Rectal smooth muscle tissue (tissue), 1 donor: Measurements from ENCODE around the gene NEUROD2.

Experiments used
- H3K27ac ChIP-seq: one replicate; pipeline ENCODE4 v1.7.0; 2013; ENCODE audit warnings: low read depth, low read length, inconsistent platforms
- H3K27me3 ChIP-seq: one replicate; pipeline ENCODE4 v1.7.0; 2013; ENCODE audit warnings: low read length; ENCODE audit not compliant: control insufficient read depth, insufficient read depth
- H3K36me3 ChIP-seq: one replicate; pipeline ENCODE4 v1.7.0; 2013; ENCODE audit warnings: low read length; ENCODE audit not compliant: control insufficient read depth, insufficient read depth
- H3K4me1 ChIP-seq: one replicate; pipeline ENCODE4 v1.7.0; 2013; ENCODE audit warnings: low read length; ENCODE audit not compliant: control insufficient read depth, insufficient read depth
- H3K4me3 ChIP-seq: one replicate; pipeline ENCODE4 v1.7.0; 2013; ENCODE audit warnings: low read length
- H3K9ac ChIP-seq: one replicate; pipeline ENCODE4 v1.7.0; 2013; ENCODE audit warnings: low read length

NEUROD2 gene

DNA sequence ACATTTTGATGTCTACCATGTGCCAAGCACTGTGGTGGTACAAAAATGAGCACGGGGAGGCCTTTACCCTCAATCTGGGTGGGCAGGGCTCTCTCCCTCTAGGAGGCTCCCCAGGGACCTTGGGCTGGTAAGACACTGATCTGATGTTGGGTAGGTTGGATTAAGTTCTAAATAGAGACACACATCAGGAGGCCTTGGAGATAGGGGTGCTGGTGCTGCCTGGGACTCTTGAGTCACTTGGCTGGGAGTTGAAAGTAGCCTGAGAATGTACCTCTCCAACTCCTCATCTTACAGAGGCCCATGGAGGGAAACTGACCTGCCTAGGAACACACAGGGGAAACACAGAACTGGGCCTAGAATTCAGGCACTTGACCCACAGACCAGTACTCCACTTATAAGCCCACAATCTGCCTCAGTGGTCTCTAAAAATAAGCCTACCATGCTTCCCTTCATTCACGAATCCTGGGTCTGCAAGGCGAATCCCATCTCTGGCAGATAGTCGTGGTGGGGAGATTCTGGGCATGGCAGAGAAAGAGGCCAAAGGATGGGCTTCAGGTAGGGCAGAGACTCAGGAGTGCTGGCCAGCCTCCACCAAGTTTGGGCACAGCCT is 1.8 kb upstream of the NEUROD2 start:
- H3K4me3 ChIP-seq = no peak overlapping the region
- H3K9ac ChIP-seq = no peak overlapping the region
- H3K36me3 ChIP-seq = no peaks in the 10 kb centered on the region
- no peaks in the 10 kb centered on the region for H3K4me1 ChIP-seq
- peaks cover 35% of the 10 kb centered on the region for H3K27me3 ChIP-seq
- no peak overlapping the region for H3K27ac ChIP-seq

- Histone ChIP-seq H3K27me3 (peaks cover 40% of the 10 kb centered on the region), H3K9ac (no peak overlapping the region), H3K4me3 (no peak overlapping the region), H3K36me3 (no peaks in the 10 kb centered on the region), H3K27ac (no peak overlapping the region), H3K4me1 (no peaks in the 10 kb centered on the region)
Observed at GRCh38 chr17:39608142-39608981, 642 bp upstream of the NEUROD2 start.

DNA sequence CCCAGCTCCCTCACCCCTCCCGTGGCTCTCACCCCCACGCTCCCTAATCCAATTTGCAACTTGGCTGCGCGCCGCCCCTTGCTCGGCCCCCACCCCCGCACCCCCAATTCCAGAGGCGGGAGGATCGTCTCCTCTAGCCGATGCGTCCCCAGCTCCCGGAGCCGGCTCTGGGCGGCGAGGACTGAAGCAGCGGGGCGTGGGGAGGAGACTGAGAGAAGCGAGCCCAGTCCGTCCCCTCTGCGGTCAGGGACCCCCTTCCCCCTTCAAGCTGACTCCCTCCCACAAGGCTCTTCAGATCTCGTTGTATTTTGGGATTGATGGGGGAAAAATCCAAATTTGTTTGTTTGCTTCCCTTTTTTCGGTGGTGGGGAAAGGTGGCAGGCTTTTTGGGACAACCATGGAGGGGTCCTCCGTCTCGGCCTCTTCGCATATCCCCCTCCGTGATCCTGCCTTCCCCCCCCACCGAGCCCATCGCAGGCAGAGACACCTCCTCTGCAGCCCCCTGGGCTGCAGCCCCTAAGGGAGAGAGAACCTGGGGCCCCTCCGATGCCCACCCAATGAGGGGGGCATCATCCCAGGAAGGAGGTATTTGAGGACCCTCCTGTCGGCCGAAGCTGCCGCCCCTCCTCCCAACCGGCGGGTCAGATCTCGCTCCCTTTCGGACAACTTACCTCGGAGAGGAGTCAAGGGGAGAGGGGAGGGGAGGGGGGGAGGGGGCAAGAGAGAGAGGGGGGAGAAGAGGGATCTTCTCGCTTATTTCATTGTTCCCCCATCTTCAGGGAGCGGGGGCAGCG is 466 bp downstream of the NEUROD2 start:
- Histone ChIP-seq H3K27ac (no peak overlapping the region), H3K27me3 (peaks cover 44% of the 10 kb centered on the region), H3K9ac (no peak overlapping the region), H3K4me1 (no peaks in the 10 kb centered on the region), H3K36me3 (no peaks in the 10 kb centered on the region), H3K4me3 (no peak overlapping the region)

GRCh38 chr17:39606434-39607056 is 1.2 kb downstream of the NEUROD2 start:
- no peaks in the 10 kb centered on the region for H3K36me3 ChIP-seq
- no peaks in the 10 kb centered on the region for H3K4me1 ChIP-seq
- no peak overlapping the region for H3K27ac ChIP-seq
- H3K4me3 ChIP-seq = peak overlapping the region; percentile 46
- peaks cover 45% of the 10 kb centered on the region for H3K27me3 ChIP-seq
- no peak overlapping the region for H3K9ac ChIP-seq

GRCh38 chr17:39605492-39606433 is 2.0 kb downstream of the NEUROD2 start:
- Histone ChIP-seq H3K4me1 (no peaks in the 10 kb centered on the region), H3K36me3 (no peaks in the 10 kb centered on the region), H3K9ac (no peak overlapping the region), H3K27ac (no peak overlapping the region), H3K27me3 (peaks cover 50% of the 10 kb centered on the region), H3K4me3 (peak overlapping the region; percentile 46)

DNA sequence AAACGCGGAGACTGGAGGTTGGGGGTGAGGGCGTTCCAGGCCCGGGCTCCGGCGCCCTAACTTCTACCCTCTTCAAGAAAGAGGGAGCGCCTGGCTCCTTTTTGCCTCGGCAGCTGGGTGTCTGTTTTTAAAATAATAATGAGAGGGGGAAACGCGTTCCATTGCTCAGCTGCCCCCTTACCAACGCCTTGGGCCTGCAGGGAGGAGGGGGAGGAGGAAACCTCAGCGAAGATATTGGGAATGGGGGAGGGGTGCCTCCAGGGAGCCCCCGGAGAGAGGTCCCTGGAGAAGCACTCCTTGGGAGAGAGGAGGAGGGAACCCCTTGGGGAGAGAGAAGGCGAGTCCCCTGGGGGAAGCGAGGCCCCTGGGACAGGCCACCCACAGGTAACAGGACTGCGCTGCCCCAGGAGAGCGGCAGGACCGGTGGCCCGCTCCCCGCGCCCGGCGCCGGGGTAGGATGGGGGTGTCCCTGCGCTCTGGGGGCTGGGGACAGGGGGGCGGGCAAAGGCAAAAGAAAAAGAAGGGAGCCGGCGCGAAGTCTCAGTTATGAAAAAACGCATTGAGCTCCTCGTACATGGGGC is 2.7 kb downstream of the NEUROD2 start:
- peaks cover 55% of the 10 kb centered on the region for H3K27me3 ChIP-seq
- no peaks in the 10 kb centered on the region for H3K4me1 ChIP-seq
- H3K4me3 ChIP-seq = no peak overlapping the region
- H3K27ac ChIP-seq = no peak overlapping the region
- H3K9ac ChIP-seq = no peak overlapping the region
- no peaks in the 10 kb centered on the region for H3K36me3 ChIP-seq

DNA sequence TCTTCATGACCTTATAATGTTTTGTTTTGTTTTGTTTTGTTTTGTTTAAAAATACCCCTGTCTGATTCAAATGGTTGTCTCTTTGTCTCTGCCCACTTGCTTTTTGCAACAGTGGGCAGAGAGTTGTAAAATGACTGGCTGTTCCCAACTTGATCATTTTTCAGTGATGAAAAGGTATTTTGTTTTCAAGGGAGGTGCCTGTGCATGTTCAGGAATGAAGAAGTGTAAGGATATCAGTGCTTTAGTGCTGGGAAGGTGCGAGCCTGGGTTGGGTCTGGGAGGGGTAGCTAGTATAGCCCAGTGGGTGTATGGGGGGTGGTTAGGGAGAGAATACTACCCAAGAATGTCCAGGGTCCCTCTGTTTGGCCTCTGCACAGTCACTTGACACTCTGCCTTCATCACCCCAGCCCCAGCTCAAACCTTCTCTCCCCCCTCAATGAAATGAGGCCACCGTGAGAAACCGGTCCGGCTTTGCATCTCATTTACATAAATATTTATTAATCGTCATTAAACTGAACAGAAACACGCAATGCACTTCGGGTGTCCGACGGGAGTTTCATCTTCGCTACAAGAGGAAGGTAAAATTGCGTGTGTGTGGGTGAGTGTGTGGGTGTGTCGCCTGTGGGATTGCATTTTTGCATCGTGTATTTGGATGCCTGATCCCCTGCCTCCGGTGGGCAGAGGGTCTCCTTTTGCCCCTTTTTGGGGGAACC is 4.3 kb downstream of the NEUROD2 start:
- no peak overlapping the region for H3K9ac ChIP-seq
- no peaks in the 10 kb centered on the region for H3K4me1 ChIP-seq
- H3K27ac ChIP-seq = no peak overlapping the region
- no peak overlapping the region for H3K4me3 ChIP-seq
- no peaks in the 10 kb centered on the region for H3K36me3 ChIP-seq
- H3K27me3 ChIP-seq = peaks cover 59% of the 10 kb centered on the region

DNA sequence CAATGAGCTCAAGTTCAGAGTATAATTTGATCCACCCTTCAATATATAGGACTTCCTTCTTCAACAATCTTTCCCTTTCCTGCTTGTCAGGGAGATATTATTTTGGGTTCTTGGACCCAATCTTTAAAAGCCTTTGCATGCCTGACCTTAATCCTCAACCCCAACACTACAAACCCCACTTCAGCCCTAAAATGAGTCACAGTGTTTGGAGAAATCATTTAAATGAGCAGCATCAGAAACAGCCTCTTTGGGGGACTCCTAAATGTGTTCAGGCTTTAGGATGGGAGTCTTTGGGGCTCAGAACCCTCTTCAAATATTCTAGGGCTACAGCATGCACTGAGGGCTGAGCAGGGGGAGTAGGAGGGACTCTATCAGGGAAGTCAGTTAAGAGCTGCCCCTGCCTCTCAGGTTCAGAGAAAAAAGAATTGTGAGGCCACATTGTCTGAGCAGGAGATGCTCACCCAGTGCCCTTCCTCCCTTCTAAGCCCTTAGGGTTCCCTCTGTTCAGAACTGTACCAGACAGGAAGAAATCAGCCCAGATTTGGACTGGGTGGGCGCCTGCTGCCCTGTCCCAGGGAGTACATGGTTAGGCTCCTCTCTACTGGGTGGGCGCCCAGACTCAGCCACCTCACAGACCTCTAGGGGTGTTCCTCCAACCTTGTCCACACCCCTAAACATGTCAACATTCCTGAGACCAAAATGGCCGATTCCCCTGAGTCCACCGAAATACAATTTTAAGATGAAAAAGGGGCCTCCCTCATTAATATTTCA is 5.0 kb downstream of the NEUROD2 start:
- Histone ChIP-seq H3K27ac (no peak overlapping the region), H3K36me3 (no peaks in the 10 kb centered on the region), H3K9ac (no peak overlapping the region), H3K27me3 (peaks cover 60% of the 10 kb centered on the region), H3K4me1 (no peaks in the 10 kb centered on the region), H3K4me3 (no peak overlapping the region)

DNA sequence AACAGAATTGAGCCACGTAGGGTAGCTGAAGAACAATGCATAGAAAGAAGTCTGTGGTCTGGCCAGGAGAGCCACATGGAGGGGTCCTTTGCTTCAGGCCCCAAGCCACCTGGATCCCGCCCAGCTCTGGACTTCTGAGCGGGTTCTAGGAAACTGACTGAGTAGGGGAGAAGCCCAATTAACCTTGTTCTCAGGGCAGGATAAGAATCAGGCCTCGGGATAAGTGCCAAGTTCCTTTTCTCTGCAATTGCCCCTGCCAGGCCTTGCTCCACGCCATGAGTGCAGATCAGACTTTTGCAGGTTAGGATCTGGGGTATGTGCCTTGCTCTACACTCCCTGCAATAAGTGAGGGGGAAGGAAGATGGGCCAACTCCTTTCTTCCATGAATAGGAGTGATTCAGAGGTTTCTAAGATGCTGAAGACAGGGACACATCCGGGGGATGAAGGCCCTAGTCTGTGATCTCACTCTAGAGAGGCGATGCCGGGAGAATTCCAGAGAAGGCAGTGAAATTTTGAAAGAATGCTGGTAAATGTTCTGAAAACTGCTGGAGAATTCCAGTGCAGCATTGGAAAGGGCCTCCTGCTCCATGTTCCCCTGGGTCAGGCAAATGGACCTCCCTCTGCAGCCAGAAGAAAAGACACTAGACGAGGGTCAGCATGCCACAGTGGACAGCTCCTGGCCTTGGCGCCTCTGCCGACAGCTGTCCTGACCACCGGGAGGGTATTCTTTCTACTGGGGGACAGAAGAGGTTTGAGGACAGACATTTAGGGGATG is 5.8 kb downstream of the NEUROD2 start:
- Histone ChIP-seq H3K4me3 (no peak overlapping the region), H3K9ac (no peak overlapping the region), H3K27ac (no peak overlapping the region), H3K4me1 (no peaks in the 10 kb centered on the region), H3K27me3 (peaks cover 58% of the 10 kb centered on the region), H3K36me3 (no peaks in the 10 kb centered on the region)

DNA sequence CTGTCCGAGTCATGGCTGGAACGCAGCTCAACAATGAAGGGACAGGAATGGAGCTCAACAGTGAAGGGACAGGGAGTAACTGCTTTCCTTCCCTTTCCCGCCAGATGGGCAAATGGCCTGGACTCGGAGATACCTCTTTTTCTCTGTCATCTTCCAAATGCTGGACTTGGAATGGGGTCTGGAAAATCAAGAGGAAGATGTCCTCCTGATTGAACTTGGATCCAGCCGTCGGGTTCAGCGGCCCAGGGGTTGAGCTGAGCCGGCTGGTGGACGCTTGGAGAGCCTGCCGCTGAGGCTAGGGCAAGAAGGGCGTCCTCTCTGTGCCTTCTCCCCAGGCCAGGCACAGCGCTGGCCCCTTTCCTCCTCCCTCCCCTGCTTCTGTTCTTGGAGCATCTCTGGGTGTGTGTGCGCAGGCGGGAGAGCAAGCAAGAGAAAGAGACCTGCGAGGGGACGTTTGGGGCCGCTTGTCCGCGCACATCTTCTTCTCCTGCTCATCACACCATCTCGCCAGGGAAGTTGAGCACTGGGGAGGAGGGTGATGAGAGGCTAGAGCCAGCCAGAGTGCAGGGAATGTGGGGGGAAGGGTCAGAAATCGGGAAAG is 6.6 kb downstream of the NEUROD2 start:
- Histone ChIP-seq H3K4me1 (no peaks in the 10 kb centered on the region), H3K36me3 (no peaks in the 10 kb centered on the region), H3K27ac (no peak overlapping the region), H3K9ac (no peak overlapping the region), H3K27me3 (peaks cover 56% of the 10 kb centered on the region), H3K4me3 (no peak overlapping the region)
